MM.1S (cell line): ENCODE data around the gene OR2F1.

Source experiments
- DNase-seq: peaks from one replicate; pipeline ENCODE4 v3.0.0-alpha.2; 2015
- H2AFZ ChIP-seq: fragments of 300-600 bp; sonication (generic); 2 replicates; pipeline ENCODE4 v1.6.0; 2016; ENCODE audit warnings: antibody characterized with exemption, low read length
- H3F3A ChIP-seq: fragments of 300-600 bp; sonication (generic); 2 replicates; pipeline ENCODE4 v1.6.1; 2016; ENCODE audit warnings: mild to moderate bottlenecking, antibody characterized with exemption, low read length, moderate library complexity, mixed read lengths; ENCODE audit not compliant: insufficient read depth
- H3K27ac ChIP-seq: fragments of 300-600 bp; sonication (generic); 2 replicates; pipeline ENCODE4 v1.5.1; 2016; ENCODE audit warnings: mild to moderate bottlenecking, low read length
- H3K27me3 ChIP-seq: fragments of 300-600 bp; sonication (generic); replicated peaks from 2 replicates; pipeline ENCODE4 v1.6.0; 2016; ENCODE audit warnings: low read length; ENCODE audit not compliant: insufficient read depth
- H3K36me3 ChIP-seq: fragments of 300-600 bp; sonication (generic); replicated peaks from 2 replicates; pipeline ENCODE4 v1.6.1; 2016; ENCODE audit warnings: mild to moderate bottlenecking, low read length, mixed read lengths; ENCODE audit not compliant: insufficient read depth
- H3K4me1 ChIP-seq: fragments of 300-600 bp; sonication (generic); 2 replicates; pipeline ENCODE4 v1.6.1; 2016; ENCODE audit warnings: low read length, mixed read lengths
- H3K4me2 ChIP-seq: fragments of 300-600 bp; sonication (generic); 2 replicates; pipeline ENCODE4 v1.6.0; 2016; ENCODE audit warnings: low read depth, low read length
- H3K4me3 ChIP-seq: fragments of 300-600 bp; sonication (generic); 2 replicates; pipeline ENCODE4 v1.5.1; 2016; ENCODE audit warnings: low read length, mixed read lengths
- H3K79me2 ChIP-seq: fragments of 300-600 bp; sonication (generic); 2 replicates; pipeline ENCODE4 v1.6.1; 2016; ENCODE audit warnings: mixed run types, low read length, mixed read lengths
- H3K9ac ChIP-seq: fragments of 300-600 bp; sonication (generic); 2 replicates; pipeline ENCODE4 v1.6.1; 2016; ENCODE audit warnings: low read length, mixed read lengths
- H3K9me2 ChIP-seq: fragments of 300-600 bp; sonication (generic); replicated peaks from 2 replicates; pipeline ENCODE4 v1.6.1; 2016; ENCODE audit warnings: mild to moderate bottlenecking, low read length, mixed read lengths; ENCODE audit not compliant: insufficient read depth
- H3K9me3 ChIP-seq: fragments of 300-600 bp; sonication (generic); replicated peaks from 2 replicates; pipeline ENCODE4 v1.6.1; 2016; ENCODE audit warnings: mild to moderate bottlenecking, low read length, mixed read lengths; ENCODE audit not compliant: insufficient read depth
- H4K20me1 ChIP-seq: fragments of 300-600 bp; sonication (generic); 2 replicates; pipeline ENCODE4 v1.6.1; 2016; ENCODE audit warnings: mild to moderate bottlenecking, low read length, moderate library complexity, mixed read lengths; ENCODE audit not compliant: insufficient read depth
- EZH2 ChIP-seq: fragments of 300-600 bp; sonication (generic); optimal IDR thresholded peaks from 2 replicates; pipeline ENCODE3; 2017; ENCODE audit warnings: low read depth, mild to moderate bottlenecking, antibody characterized with exemption, low read length, mixed read lengths
- EZH2phosphoT487 ChIP-seq: fragments of 300-600 bp; sonication (generic); IDR thresholded peaks from 2 replicates; pipeline ENCODE4 v1.6.1; 2018; ENCODE audit warnings: antibody characterized with exemption, low read length
- TF ChIP-seq, protein P1 (sequence below): fragments of 300-600 bp; sonication (generic); IDR thresholded peaks from 2 replicates; pipeline ENCODE4 v1.5.1; 2016; ENCODE audit warnings: antibody characterized with exemption, low read length, mixed read lengths

Gene OR2F1

DNA sequence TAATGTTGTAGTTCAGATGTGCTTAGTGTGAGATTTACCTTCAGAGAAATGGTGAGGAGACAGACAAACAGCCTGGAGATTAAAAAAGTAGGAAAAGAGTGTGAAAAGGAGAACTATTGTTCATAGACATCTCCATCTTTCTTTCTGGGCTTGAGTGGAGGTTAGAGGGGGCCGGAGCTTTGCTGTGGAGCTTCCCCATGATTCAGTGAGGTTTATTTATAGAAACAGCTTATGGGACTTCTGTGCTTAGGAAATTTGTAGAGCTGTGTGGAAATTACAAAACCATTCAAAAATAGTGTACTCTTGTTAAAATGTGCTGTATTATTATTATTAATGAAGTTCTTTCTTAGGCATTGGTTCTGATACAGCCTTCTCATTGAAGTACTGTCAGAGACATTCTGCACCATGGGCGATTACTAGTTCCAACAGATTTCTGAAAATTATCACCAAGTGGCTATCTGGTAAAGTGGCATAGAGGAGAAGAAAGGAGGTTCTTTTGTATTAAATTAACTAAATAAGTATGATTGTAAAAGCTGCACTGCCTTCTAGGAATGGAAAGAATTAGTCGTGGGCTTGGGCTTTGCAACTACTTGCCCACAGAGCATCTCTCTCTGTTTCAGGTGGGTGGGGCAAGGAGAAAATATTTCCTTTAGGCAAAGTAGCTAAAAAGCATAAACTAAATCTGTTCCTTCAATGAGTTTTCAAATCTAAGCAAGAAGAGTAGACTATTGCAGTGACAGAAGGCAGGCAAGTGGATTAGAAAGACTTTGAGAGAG lies 44.0 kb upstream of the OR2F1 start:
- Histone ChIP-seq H3K27me3 (no peaks in the 10 kb centered on the region), H4K20me1 (no peaks in the 10 kb centered on the region), H3K36me3 (no peaks in the 10 kb centered on the region), H3K4me2 (no peak overlapping the region), H3K4me1 (no peaks in the 10 kb centered on the region), H3K9me3 (no peaks in the 10 kb centered on the region), H3K9me2 (no peaks in the 10 kb centered on the region), H3K9ac (no peak overlapping the region), H3F3A (no peaks in the 10 kb centered on the region), H3K79me2 (no peaks in the 10 kb centered on the region), H3K4me3 (no peak overlapping the region), H3K27ac (no peak overlapping the region), H2AFZ (no peak overlapping the region)
- TF ChIP-seq, protein P1, sequence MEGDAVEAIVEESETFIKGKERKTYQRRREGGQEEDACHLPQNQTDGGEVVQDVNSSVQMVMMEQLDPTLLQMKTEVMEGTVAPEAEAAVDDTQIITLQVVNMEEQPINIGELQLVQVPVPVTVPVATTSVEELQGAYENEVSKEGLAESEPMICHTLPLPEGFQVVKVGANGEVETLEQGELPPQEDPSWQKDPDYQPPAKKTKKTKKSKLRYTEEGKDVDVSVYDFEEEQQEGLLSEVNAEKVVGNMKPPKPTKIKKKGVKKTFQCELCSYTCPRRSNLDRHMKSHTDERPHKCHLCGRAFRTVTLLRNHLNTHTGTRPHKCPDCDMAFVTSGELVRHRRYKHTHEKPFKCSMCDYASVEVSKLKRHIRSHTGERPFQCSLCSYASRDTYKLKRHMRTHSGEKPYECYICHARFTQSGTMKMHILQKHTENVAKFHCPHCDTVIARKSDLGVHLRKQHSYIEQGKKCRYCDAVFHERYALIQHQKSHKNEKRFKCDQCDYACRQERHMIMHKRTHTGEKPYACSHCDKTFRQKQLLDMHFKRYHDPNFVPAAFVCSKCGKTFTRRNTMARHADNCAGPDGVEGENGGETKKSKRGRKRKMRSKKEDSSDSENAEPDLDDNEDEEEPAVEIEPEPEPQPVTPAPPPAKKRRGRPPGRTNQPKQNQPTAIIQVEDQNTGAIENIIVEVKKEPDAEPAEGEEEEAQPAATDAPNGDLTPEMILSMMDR, result no peak
- TF ChIP-seq EZH2phosphoT487 (no peak), EZH2 (no peak)
- DNase-seq, result no peak

DNA sequence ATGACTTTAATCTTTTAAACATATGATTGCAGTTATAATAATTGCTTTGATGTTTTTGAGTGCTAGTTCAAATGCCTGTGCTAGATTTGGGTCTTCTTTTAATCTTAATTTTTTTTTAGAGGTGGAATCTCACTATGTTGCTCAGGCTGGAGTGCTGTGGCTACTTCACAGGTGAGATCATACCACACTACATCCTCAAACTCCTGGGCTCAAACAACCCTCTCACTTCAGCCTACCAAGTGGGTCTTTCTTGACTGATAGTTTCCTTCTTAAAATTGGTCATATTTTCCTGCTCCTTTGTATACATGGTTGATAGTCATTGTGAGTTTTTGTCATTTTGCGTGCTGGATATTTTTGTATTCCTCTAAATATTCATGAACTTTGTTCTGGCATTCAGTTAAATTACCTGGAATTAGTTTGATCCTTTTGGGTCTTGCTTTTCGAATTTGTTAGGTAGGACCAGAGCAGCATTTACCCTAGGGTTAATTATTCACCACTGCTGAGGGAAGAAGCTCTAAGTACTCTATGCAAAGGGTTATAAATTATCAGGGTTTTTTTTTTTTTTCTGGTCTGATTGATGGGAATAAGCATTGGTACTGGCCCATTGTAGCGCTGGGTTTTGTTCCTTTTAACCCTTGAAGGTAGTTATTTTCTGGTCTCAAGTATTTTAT lies 40.6 kb upstream of the OR2F1 start:
- H3K4me3 ChIP-seq, result no peak overlapping the region
- no peak overlapping the region for H2AFZ ChIP-seq
- no peaks in the 10 kb centered on the region for H3K9me3 ChIP-seq
- H3K9ac ChIP-seq, result no peak overlapping the region
- H3K4me2 ChIP-seq, result no peak overlapping the region
- TF ChIP-seq, protein P1, result no peak
- TF ChIP-seq EZH2phosphoT487 (no peak), EZH2 (no peak)
- H3K27ac ChIP-seq, result no peak overlapping the region
- no peaks in the 10 kb centered on the region for H4K20me1 ChIP-seq
- H3K79me2 ChIP-seq, result no peaks in the 10 kb centered on the region
- no peaks in the 10 kb centered on the region for H3K36me3 ChIP-seq
- no peaks in the 10 kb centered on the region for H3K9me2 ChIP-seq
- no peak for DNase-seq
- H3K4me1 ChIP-seq, result no peaks in the 10 kb centered on the region
- no peaks in the 10 kb centered on the region for H3F3A ChIP-seq
- H3K27me3 ChIP-seq, result no peaks in the 10 kb centered on the region

DNA sequence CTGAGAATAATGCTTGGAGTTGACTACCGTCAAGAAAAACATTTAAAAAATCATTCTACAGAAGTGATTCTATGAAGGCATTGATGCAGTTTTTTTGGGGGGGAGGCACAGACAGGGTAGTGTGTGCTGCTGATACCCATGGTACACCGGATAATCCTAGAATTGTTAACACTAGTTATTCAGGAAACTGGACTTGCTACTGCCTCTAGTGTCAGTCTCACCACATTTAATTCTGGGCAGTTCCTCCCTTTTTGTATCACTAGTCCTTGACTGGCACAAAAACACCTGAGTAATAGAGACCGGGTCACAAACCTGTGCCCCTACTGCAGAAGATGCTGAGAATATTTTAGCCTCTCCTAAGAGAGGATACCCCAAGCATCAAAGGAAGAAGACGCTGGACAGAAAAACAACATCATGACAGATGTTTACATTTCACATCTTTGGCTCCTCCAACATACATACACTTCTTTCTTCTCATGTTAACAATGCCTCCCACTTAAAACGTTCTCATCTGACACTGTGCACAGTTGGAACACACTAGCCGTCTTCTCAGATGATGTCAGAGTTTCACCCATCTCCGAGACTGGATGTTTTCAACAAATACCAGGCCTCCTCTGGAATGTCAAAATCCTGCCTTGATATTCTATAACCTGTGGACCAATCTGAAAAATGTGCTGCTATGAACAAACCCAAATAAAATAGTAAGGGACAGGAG lies 39.5 kb upstream of the OR2F1 start:
- H3K9me2 ChIP-seq, result no peaks in the 10 kb centered on the region
- no peak overlapping the region for H2AFZ ChIP-seq
- H3K9ac ChIP-seq, result no peak overlapping the region
- no peak overlapping the region for H3K4me2 ChIP-seq
- H3K36me3 ChIP-seq, result no peaks in the 10 kb centered on the region
- no peaks in the 10 kb centered on the region for H3K27me3 ChIP-seq
- no peaks in the 10 kb centered on the region for H3K9me3 ChIP-seq
- H3K27ac ChIP-seq, result no peak overlapping the region
- H3K4me3 ChIP-seq, result no peak overlapping the region
- H4K20me1 ChIP-seq, result no peaks in the 10 kb centered on the region
- DNase-seq, result no peak
- no peaks in the 10 kb centered on the region for H3K79me2 ChIP-seq
- TF ChIP-seq, protein P1, result no peak
- TF ChIP-seq EZH2 (no peak), EZH2phosphoT487 (no peak)
- H3K4me1 ChIP-seq, result no peaks in the 10 kb centered on the region
- H3F3A ChIP-seq, result no peaks in the 10 kb centered on the region
